GM23338 (cell line): ENCODE results near the gene RPS25.

Source experiments
- CREB1 ChIP-seq: fragments of 250-450 bp; sonication (Bioruptor Pico); IDR thresholded peaks from 2 replicates; pipeline ENCODE4 v1.5.0; 2020; ENCODE audit warnings: low read depth, mild to moderate bottlenecking, moderate library complexity
- EZH2 ChIP-seq: fragments of 200-600 bp; sonication (generic); IDR thresholded peaks from one replicate; pipeline ENCODE4 v1.8.0; 2017; ENCODE audit warnings: antibody characterized with exemption, mild to moderate bottlenecking, low read depth; ENCODE audit not compliant: unreplicated experiment
- EZH2phosphoT487 ChIP-seq: fragments of 200-600 bp; sonication (generic); IDR thresholded peaks from one replicate; pipeline ENCODE4 v1.8.1; 2018; ENCODE audit warnings: antibody characterized with exemption; ENCODE audit not compliant: unreplicated experiment
- POLR2AphosphoS5 ChIP-seq: IDR thresholded peaks from 2 replicates; pipeline ENCODE4 v1.6.1; 2016; ENCODE audit warnings: antibody characterized with exemption, low read depth
- ZNF114 ChIP-seq: fragments of 250-450 bp; sonication (Bioruptor Pico); IDR thresholded peaks from 2 replicates; pipeline ENCODE4 v1.5.0; 2020; ENCODE audit warnings: mild to moderate bottlenecking, moderate library complexity
- TF ChIP-seq, protein P1 (sequence below), 2 experiments: fragments of 200-600 bp in 1 of 2; sonication (generic) in 1 of 2; conservative IDR thresholded peaks; 2 replicates each; pipeline versions ENCODE4 v1.5.1 to v1.6.1; 2016 to 2017; ENCODE audit warnings: antibody characterized with exemption in 2 of 2, low read depth in 2 of 2, mild to moderate bottlenecking in 2 of 2, moderate library complexity in 1 of 2
- TF ChIP-seq, protein P2 (sequence below): IDR thresholded peaks from one replicate; pipeline ENCODE4 v1.6.1; 2018; ENCODE audit warnings: antibody characterized with exemption; ENCODE audit not compliant: unreplicated experiment
- TF ChIP-seq, protein P3 (sequence below): IDR thresholded peaks from 2 replicates; pipeline ENCODE4 v1.6.1; 2016; ENCODE audit warnings: antibody characterized with exemption

DNA sequence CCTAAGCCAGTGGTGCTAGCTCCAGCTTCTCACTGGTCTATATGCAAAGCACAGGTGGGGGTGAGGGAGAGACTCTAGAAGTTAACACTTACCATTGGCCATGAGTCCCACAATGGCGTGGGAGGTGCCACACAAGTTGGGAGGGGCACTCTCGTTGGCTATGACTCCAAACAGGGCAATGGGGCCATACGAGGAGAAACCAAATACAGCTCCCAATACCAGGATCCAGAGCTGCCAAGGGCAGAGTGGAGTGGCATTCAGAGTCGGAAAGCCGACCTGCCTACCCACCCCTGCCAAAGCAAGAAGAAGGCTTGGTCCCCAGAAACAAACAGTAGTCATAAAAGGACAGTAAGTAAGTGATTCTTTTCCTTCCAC lies 6.9 kb upstream of the RPS25 start:
- TF ChIP-seq, protein P1, sequence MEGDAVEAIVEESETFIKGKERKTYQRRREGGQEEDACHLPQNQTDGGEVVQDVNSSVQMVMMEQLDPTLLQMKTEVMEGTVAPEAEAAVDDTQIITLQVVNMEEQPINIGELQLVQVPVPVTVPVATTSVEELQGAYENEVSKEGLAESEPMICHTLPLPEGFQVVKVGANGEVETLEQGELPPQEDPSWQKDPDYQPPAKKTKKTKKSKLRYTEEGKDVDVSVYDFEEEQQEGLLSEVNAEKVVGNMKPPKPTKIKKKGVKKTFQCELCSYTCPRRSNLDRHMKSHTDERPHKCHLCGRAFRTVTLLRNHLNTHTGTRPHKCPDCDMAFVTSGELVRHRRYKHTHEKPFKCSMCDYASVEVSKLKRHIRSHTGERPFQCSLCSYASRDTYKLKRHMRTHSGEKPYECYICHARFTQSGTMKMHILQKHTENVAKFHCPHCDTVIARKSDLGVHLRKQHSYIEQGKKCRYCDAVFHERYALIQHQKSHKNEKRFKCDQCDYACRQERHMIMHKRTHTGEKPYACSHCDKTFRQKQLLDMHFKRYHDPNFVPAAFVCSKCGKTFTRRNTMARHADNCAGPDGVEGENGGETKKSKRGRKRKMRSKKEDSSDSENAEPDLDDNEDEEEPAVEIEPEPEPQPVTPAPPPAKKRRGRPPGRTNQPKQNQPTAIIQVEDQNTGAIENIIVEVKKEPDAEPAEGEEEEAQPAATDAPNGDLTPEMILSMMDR (conservative IDR thresholded peaks at IDR 0.05; ENCODE audit: low read depth in 2 of 2) = no peak
- no peak for TF ChIP-seq EZH2
- no peak for TF ChIP-seq POLR2AphosphoS5
- TF ChIP-seq, protein P2, sequence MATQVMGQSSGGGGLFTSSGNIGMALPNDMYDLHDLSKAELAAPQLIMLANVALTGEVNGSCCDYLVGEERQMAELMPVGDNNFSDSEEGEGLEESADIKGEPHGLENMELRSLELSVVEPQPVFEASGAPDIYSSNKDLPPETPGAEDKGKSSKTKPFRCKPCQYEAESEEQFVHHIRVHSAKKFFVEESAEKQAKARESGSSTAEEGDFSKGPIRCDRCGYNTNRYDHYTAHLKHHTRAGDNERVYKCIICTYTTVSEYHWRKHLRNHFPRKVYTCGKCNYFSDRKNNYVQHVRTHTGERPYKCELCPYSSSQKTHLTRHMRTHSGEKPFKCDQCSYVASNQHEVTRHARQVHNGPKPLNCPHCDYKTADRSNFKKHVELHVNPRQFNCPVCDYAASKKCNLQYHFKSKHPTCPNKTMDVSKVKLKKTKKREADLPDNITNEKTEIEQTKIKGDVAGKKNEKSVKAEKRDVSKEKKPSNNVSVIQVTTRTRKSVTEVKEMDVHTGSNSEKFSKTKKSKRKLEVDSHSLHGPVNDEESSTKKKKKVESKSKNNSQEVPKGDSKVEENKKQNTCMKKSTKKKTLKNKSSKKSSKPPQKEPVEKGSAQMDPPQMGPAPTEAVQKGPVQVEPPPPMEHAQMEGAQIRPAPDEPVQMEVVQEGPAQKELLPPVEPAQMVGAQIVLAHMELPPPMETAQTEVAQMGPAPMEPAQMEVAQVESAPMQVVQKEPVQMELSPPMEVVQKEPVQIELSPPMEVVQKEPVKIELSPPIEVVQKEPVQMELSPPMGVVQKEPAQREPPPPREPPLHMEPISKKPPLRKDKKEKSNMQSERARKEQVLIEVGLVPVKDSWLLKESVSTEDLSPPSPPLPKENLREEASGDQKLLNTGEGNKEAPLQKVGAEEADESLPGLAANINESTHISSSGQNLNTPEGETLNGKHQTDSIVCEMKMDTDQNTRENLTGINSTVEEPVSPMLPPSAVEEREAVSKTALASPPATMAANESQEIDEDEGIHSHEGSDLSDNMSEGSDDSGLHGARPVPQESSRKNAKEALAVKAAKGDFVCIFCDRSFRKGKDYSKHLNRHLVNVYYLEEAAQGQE = no peak
- TF ChIP-seq CREB1 (CRISPR knock-in tag) = no peak
- no peak for TF ChIP-seq ZNF114 (CRISPR knock-in tag)
- TF ChIP-seq EZH2phosphoT487 = no peak
- TF ChIP-seq, protein P3, sequence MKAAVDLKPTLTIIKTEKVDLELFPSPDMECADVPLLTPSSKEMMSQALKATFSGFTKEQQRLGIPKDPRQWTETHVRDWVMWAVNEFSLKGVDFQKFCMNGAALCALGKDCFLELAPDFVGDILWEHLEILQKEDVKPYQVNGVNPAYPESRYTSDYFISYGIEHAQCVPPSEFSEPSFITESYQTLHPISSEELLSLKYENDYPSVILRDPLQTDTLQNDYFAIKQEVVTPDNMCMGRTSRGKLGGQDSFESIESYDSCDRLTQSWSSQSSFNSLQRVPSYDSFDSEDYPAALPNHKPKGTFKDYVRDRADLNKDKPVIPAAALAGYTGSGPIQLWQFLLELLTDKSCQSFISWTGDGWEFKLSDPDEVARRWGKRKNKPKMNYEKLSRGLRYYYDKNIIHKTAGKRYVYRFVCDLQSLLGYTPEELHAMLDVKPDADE = no peak
